ENCODE data around the gene CYLC1. TPM values are rescaled to one million over a fixed set of nuclear protein-coding genes. Genes with fewer than 3 reads are reported as not detected.

The CYLC1 gene
- total and polyA plus RNA-seq, 2 of the 13 experiments (the other 11 are each of a cell fraction or from before 2014, with no cell fraction given), result not detected

GRCh38 chrX:83934220-83934619 is 73.3 kb downstream of the CYLC1 start:
- in situ Hi-C loops (cut with HindIII; ENCODE audit: extremely low pct_ligation_motif_present, low pct_unique_long_range_greater_than_20kb) (no loop called here), intact Hi-C loops (cut with micrococcal nuclease; ENCODE audit: unreplicated experiment) (no loop called here)
- ChIA-PET CTCF (ENCODE audit: low intra/inter-chr PET ratio, low total read pairs) (no interaction called here), POLR2A (no interaction called here)
- Histone ChIP-seq H4K20me1 (ENCODE audit: insufficient read depth, low read length) (no peaks in the 10 kb centered on the region), H3K9ac (ENCODE audit: insufficient read depth, low read depth, low read length) (no peak overlapping the region), H3K9me3 (ENCODE audit: low read length) (no peaks in the 10 kb centered on the region), H3K27me3 (ENCODE audit: control insufficient read depth in 1 of 2, insufficient read depth in 2 of 2, low read length in 2 of 2) (no peaks in the 10 kb centered on the region), H3K79me2 (ENCODE audit: insufficient read depth, low read length) (no peaks in the 10 kb centered on the region), H3K4me3 (replicated peaks in 1 of 3; ENCODE audit: insufficient read depth in 1 of 3, low read depth in 2 of 3, low read length in 3 of 3) (no peak overlapping the region), H3K36me3 (replicated peaks in 1 of 2; ENCODE audit: control insufficient read depth in 1 of 2, insufficient read depth in 2 of 2, low read length in 2 of 2) (no peaks in the 10 kb centered on the region), H3K27ac (ENCODE audit: extremely low read length, insufficient read depth, low read length) (no peak overlapping the region), H3K4me2 (ENCODE audit: low read depth, low read length) (no peak overlapping the region), H2AFZ (ENCODE audit: low read length) (no peak overlapping the region), H3K4me1 (ENCODE audit: insufficient read depth, low read length) (no peaks in the 10 kb centered on the region)
- 0% methylated on average over 2 of the region's 2 CpGs for WGBS (ENCODE audit: low lambda C conversion rate)
- no peak for ATAC-seq
- DNase-seq (ENCODE audit: low spot score), result no peak
- TF ChIP-seq ZNF891 (CRISPR knock-in tag; IDR thresholded peaks at IDR 0.05) (no peak), ZNF280D (CRISPR knock-in tag; IDR thresholded peaks at IDR 0.05) (no peak), ZBTB43 (CRISPR knock-in tag; conservative IDR thresholded peaks at IDR 0.05) (no peak), SMARCC2 (IDR thresholded peaks at IDR 0.05) (no peak)
- BruUV-seq (replicated peaks), result no TSS peak
- FAIRE-seq, result no peak

All from HepG2 (cell line).